PC-3 (cell line): ENCODE measurements around the gene CYP21A2. TPM values are rescaled to one million over a fixed set of nuclear protein-coding genes. Genes with fewer than 3 reads are reported as not detected.

Experiments
- ATAC-seq: fragments of 200-7000 bp; cut with Tn5 transposase; 2 replicates; pipeline ENCODE4 v1.9.1; 2020; ENCODE audit warnings: mild to moderate bottlenecking, moderate library complexity
- BruUV-seq: library from RNA; stranded (reverse); fragments of 400-500 nt; replicated peaks from 2 replicates; lab custom pipeline; 2021; lab: Mats Ljungman, UMichigan
- CTCF ChIA-PET: fragments of 300-600 bp; sonication (Branson Sonifier 250); formaldehyde crosslinking; loops from one replicate; lab custom pipeline; 2022; ENCODE audit warnings: antibody characterized with exemption; lab: Charles Lee
- POLR2A ChIA-PET: fragments of 300-600 bp; sonication (Branson Sonifier 250); formaldehyde crosslinking; loops from one replicate; lab custom pipeline; 2022; ENCODE audit warnings: antibody characterized with exemption; ENCODE audit not compliant: unreplicated experiment; lab: Charles Lee
- DNase-seq: peaks from one replicate; pipeline ENCODE4 v3.0.0-alpha.2; 2015
- H2AFZ ChIP-seq: fragments of 300-600 bp; sonication (generic); 2 replicates; pipeline ENCODE4 v1.6.0; 2016; ENCODE audit warnings: antibody characterized with exemption, low read length
- H3F3A ChIP-seq: fragments of 300-600 bp; sonication (generic); one replicate; pipeline ENCODE4 v1.6.0; 2017; ENCODE audit warnings: antibody characterized with exemption, low read length, control low read depth, mild to moderate bottlenecking; ENCODE audit not compliant: unreplicated experiment
- H3K27ac ChIP-seq: fragments of 300-600 bp; sonication (generic); 2 replicates; pipeline ENCODE4 v1.5.1; 2016; ENCODE audit warnings: mild to moderate bottlenecking, low read length
- H3K27me3 ChIP-seq: fragments of 300-600 bp; sonication (generic); 2 replicates; pipeline ENCODE4 v1.6.1; 2016; ENCODE audit warnings: low read length, mixed read lengths
- H3K36me3 ChIP-seq: fragments of 300-600 bp; sonication (generic); 2 replicates; pipeline ENCODE4 v1.6.1; 2016; ENCODE audit warnings: low read depth, mixed run types, low read length, mixed read lengths
- H3K4me1 ChIP-seq: fragments of 300-600 bp; sonication (generic); 2 replicates; pipeline ENCODE4 v1.5.1; 2016; ENCODE audit warnings: low read length; ENCODE audit not compliant: insufficient read depth
- H3K4me2 ChIP-seq: fragments of 300-600 bp; sonication (generic); 2 replicates; pipeline ENCODE4 v1.6.0; 2016; ENCODE audit warnings: low read length
- H3K4me3 ChIP-seq: fragments of 300-600 bp; sonication (generic); 2 replicates; pipeline ENCODE4 v1.5.1; 2016; ENCODE audit warnings: mild to moderate bottlenecking, low read length, mixed read lengths
- H3K79me2 ChIP-seq: fragments of 300-600 bp; sonication (generic); 2 replicates; pipeline ENCODE4 v1.6.1; 2017; ENCODE audit warnings: low read length, mixed read lengths
- H3K9ac ChIP-seq: fragments of 300-600 bp; sonication (generic); 2 replicates; pipeline ENCODE4 v1.6.0; 2016; ENCODE audit warnings: mild to moderate bottlenecking, low read length
- H3K9me2 ChIP-seq: fragments of 300-600 bp; sonication (generic); replicated peaks from 2 replicates; pipeline ENCODE4 v1.6.1; 2016; ENCODE audit warnings: mixed run types, low read length, mixed read lengths
- H3K9me3 ChIP-seq: fragments of 300-600 bp; sonication (generic); 2 replicates; pipeline ENCODE4 v1.6.1; 2016; ENCODE audit warnings: low read length, mixed read lengths
- H4K20me1 ChIP-seq: fragments of 300-600 bp; sonication (generic); 2 replicates; pipeline ENCODE4 v1.6.1; 2016; ENCODE audit warnings: low read length, mixed read lengths
- EZH2 ChIP-seq: fragments of 300-600 bp; sonication (generic); IDR thresholded peaks from one replicate; pipeline ENCODE4 v1.6.1; 2017; ENCODE audit warnings: antibody characterized with exemption, mild to moderate bottlenecking, low read length; ENCODE audit not compliant: unreplicated experiment
- EZH2phosphoT487 ChIP-seq: fragments of 300-600 bp; sonication (generic); IDR thresholded peaks from 2 replicates; pipeline ENCODE4 v1.6.1; 2018; ENCODE audit warnings: mild to moderate bottlenecking, antibody characterized with exemption, low read length, borderline replicate concordance
- intact Hi-C: fragments of 100-400 bp; cut with micrococcal nuclease; formaldehyde crosslinking; loops from 2 replicates; pipeline ENCODE4 v1.9.0; 2023
- total RNA-seq: library from RNA; depleted of rRNA; stranded (reverse); fragments of >200 nt; gene quantifications from 2 replicates; pipeline ENCODE4 v1.2.3, GENCODE V29; 2014
- TF ChIP-seq, protein P1 (sequence below): fragments of 300-600 bp; sonication (generic); conservative IDR thresholded peaks from 2 replicates; pipeline ENCODE4 v1.5.1; 2017; ENCODE audit warnings: antibody characterized with exemption, low read depth, mild to moderate bottlenecking, low read length

The CYP21A2 gene
- total RNA-seq, 1 experiment from 2014 or later = not detected

DNA sequence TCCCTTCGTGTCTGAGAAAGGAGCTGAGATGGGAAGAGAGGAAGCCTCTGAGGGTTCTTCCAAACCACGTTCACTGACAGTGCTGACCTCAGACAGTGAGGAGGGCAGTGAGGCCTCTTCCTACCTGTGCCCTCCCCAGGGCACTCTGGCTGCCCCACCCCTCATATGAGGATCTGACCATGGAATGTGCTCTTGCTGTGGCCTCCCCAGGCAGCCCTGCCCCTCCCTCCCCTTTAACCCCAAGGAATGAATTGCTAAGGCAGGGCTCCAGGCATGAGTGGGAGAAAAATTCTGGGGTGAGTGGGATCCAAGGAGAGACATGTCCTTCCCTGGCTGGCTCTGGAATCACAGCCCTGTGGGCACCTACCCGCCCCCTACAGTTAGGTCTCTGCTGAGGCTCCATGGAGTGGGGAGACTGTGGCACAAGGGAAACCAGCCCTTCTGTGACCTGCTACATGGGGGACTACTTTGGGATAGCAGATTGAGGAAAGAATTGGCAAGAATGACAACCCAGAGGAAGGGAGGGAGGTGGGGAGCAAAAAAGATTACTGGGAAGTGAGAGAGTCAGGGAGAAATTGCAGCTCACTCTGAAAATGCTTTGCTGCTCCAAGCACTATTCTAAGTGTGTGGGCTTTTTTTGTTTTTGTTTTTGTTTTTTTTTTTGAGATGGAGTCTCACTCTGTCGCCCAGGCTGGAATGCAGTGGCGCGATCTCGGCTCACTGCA lies 41.5 kb downstream of the CYP21A2 start:
- Histone ChIP-seq H3K4me2 (no peak overlapping the region), H4K20me1 (no peaks in the 10 kb centered on the region), H3K9me3 (no peaks in the 10 kb centered on the region), H3K9me2 (no peaks in the 10 kb centered on the region), H3K79me2 (no peaks in the 10 kb centered on the region), H3F3A (no peaks in the 10 kb centered on the region), H3K36me3 (no peaks in the 10 kb centered on the region), H3K4me3 (no peak overlapping the region), H2AFZ (no peak overlapping the region), H3K27me3 (no peaks in the 10 kb centered on the region), H3K4me1 (peaks cover 45% of the 10 kb centered on the region), H3K9ac (no peak overlapping the region), H3K27ac (no peak overlapping the region)
- TF ChIP-seq, protein P1, sequence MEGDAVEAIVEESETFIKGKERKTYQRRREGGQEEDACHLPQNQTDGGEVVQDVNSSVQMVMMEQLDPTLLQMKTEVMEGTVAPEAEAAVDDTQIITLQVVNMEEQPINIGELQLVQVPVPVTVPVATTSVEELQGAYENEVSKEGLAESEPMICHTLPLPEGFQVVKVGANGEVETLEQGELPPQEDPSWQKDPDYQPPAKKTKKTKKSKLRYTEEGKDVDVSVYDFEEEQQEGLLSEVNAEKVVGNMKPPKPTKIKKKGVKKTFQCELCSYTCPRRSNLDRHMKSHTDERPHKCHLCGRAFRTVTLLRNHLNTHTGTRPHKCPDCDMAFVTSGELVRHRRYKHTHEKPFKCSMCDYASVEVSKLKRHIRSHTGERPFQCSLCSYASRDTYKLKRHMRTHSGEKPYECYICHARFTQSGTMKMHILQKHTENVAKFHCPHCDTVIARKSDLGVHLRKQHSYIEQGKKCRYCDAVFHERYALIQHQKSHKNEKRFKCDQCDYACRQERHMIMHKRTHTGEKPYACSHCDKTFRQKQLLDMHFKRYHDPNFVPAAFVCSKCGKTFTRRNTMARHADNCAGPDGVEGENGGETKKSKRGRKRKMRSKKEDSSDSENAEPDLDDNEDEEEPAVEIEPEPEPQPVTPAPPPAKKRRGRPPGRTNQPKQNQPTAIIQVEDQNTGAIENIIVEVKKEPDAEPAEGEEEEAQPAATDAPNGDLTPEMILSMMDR = no peak
- TF ChIP-seq EZH2 = no peak
- no peak for TF ChIP-seq EZH2phosphoT487
- ChIA-PET POLR2A (no interaction called here), CTCF (no interaction called here)
- DNase-seq = peak; percentile 10
- BruUV-seq = no TSS peak
- intact Hi-C loops = loop anchor here (10.0 kb wide), 1 partner anchor 105 kb away; the partner anchor contains the start of gene DXO
- no peak for ATAC-seq

DNA sequence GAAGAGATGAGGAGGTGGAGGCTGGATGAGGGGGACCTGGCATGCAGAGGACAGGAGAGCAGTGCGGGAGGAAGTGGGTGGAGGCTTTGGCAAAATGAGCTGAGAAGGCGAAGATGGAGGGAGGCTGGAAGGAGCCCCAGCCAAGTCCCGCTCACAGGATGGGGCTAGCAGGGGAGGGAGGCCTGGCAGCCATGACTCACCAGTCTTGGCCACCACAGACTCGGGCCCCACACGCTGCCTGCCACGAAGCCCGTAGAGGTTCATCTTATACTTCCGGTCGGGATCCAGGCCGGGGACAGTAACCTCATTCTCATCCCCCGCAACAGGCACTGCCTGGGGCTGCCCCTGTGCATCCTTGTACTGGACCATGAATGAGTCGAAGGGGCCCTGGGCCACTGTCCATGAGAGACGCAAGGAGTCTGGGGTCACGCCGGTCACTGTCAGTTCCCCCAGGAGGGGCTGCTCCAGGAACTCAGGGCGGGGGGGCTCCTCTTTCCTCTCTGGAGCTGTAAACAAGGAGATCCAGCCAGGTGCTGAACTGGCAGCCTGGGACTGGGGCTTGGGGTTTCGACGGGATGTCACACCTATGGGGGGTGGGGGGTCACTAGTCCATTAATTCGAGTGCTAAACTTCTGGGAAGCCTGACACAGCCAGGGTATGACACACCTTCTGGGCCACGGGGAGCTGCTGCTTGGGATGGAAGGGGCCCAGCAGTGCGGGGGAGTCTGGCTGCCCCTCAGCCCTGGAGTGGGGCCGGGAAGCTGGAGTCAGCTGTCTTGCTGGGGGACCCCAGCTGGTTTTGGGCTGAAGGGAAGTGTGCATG lies 43.2 kb downstream of the CYP21A2 start:
- peak overlapping the region; percentile 42 for H2AFZ ChIP-seq
- peak; percentile 74 for DNase-seq

More for the DNA sequence above, 43.2 kb downstream of the CYP21A2 start:
- TF ChIP-seq, protein P1 = no peak
- TF ChIP-seq EZH2phosphoT487 = no peak
- no peak for TF ChIP-seq EZH2
- ChIA-PET POLR2A (interaction anchor here (0.6 kb wide), 2 partner anchors 11 to 33 kb away, joined by 6 to 16 read pairs; no protein-coding TSS in a partner anchor), CTCF (no interaction called here)
- no peak overlapping the region for H3K9ac ChIP-seq
- no peaks in the 10 kb centered on the region for H3K9me3 ChIP-seq
- H3K36me3 ChIP-seq = no peaks in the 10 kb centered on the region
- H3K9me2 ChIP-seq = no peaks in the 10 kb centered on the region
- intact Hi-C loops = loop anchor here (10.0 kb wide), 1 partner anchor 107 kb away; the partner anchor contains the start of gene DXO
- 0 out of 2 replicates have a peak overlapping the region, but pooled peaks have one; percentile 73 for H3K27ac ChIP-seq
- no peaks in the 10 kb centered on the region for H4K20me1 ChIP-seq
- H3K27me3 ChIP-seq = no peaks in the 10 kb centered on the region
- peaks cover 54% of the 10 kb centered on the region for H3K4me1 ChIP-seq
- peak overlapping the region; percentile 28 for H3K4me2 ChIP-seq
- no peaks in the 10 kb centered on the region for H3K79me2 ChIP-seq
- peak; percentile 53 for ATAC-seq
- no peaks in the 10 kb centered on the region for H3F3A ChIP-seq
- BruUV-seq = no TSS peak
- H3K4me3 ChIP-seq = no peak overlapping the region
